Right ventricle myocardium superior (tissue), 1 donor: ENCODE results near the gene BRS3. TPM values are rescaled to one million over a fixed set of nuclear protein-coding genes. Genes with fewer than 3 reads are reported as not detected.

Experiments
- ATAC-seq: fragments of 200-7000 bp; cut with Tn5 transposase; one replicate; pipeline ENCODE4 v1.9.1; 2020; ENCODE audit warnings: mild to moderate bottlenecking; ENCODE audit not compliant: poor library complexity
- DNase-seq: peaks from one replicate; pipeline ENCODE4 v3.0.0-alpha.2; 2020
- intact Hi-C: fragments of 100-400 bp; cut with DNase I; formaldehyde crosslinking; loops from one replicate; pipeline ENCODE4 v1.11.2; 2022
- total RNA-seq: library from RNA; stranded (reverse); fragmentation: NEBNext Ultra II Directional; extraction: Animal tissue kit (Norgen Biotek cat#: 25700); gene quantifications from one replicate; pipeline ENCODE4 v1.2.1, GENCODE V29; 2021
- donor health status: DM: no; HTN: yes; CAD: no; lungs with severe emphysema.

The BRS3 gene
- total RNA-seq, 1 donor from 2014 or later, result not detected

DNA sequence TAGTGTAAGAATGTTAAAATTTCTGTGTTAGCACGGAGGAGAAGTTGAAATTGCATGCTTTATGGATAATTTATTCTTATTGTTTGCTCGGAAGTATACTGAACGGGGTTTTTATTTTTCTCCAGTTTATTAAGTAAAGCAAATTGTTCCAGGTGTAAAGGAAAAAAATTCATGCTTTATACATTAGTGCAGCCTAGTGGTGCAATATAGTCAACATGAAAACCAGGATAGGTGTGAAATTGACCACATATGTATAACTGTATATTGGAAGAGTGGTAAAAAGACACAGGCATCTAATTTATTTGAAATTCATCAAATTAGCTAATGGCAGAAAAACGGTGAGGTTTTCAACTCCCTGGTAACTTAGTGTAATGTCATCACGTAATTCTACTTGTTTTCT lies 959 bp downstream of the BRS3 start:
- no peak for ATAC-seq
- DNase-seq, result no peak
- intact Hi-C loops, result no loop called here

GRCh38 chrX:136491832-136492231 lies 4.1 kb downstream of the BRS3 start:
- DNase-seq, result no peak
- no peak for ATAC-seq

DNA sequence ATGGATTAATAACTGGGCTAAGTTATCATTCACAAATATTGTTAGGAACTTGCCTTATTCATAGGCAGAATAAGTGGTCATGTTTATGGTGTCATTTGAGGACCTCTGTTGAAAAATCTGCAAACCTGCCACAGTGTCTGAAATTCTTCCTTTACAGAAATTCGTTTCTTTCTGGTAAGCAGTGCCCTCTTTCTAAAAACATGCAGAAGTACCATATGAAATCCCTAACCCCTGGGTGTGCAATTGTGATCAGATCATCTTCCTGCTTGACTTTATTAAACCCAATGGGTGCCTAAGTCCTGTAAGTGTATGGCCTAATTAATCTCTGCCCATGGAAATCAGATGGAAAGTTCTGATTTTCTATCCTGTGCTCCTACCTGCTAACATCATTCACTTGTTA lies 5.3 kb downstream of the BRS3 start:
- intact Hi-C loops, result no loop called here
- ATAC-seq (no peak), DNase-seq (no peak)

More at GRCh38 chrX:136491832-136492231, 4.1 kb downstream of the BRS3 start:
- intact Hi-C loops, result no loop called here

- no peak for ATAC-seq
- intact Hi-C loops, result no loop called here
- no peak for DNase-seq
These were observed 7.3 kb downstream of the BRS3 start for GRCh38 chrX:136495043-136495442.

DNA sequence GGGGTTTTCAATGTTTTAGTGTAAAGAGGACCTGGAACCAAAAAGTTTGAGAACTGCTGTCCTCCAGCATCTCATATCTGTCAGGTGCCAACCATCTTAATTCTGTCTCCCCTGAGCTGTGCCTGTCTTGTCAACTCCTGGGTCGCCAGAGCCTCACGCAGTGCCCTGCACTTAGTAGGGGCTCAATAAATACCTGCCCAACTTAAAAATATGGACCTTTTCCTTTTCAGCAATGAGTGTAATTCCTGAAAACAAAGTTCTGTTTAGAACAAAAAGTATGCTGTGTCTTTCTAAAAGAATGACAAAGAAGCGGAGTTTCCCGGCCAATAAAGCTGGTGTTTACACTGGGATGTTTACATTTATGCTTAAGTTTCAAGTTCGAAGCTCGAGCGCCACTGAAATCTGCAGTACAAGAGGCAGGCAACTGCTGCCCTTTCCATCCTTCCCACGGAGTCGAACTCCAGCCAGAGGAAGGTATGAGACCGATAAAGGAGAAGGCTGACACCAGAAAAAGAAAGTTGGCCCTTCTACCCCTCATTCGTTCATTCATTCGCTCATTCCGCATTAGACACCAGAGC lies 8.5 kb downstream of the BRS3 start:
- DNase-seq (no peak), ATAC-seq (no peak)
- intact Hi-C loops, result no loop called here

DNA sequence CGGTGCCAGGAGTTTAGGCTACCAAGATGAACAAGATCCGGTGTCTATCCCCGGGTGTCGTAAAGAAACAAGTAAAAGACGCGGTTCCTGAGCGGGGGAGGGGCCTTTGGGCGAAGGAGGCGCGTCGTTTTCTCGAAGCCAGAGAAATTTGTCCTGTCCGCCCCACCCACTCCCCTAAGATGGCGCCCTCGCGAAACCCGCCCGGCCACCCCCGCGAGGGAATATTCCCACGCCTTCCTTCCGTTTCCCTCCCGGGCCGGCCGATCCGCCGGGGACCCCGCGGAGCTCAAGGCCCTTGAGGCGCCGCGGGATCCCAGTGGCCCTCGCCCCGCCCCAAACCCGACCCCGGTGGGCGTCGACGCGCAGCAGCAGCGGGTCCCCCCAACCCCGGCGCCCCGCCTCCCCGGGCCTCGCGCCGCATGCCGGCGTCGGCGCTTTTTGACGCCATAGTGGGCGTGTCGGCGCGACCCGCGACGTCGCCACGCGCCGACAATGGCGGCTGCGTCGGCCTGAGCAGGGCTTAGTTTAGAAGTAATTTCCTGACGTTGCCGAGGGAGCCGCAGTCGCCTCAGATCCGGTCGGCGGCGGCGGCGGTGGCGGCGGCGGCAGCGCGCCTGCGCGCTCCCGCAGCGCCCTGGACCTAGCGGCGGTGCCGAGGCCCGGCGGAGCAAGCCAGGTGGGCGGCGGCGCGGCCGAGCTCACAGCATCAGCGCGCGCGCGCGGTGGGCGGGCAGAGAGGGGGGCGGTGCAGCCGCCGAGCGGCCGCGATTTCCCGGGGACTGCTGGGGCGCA lies 9.2 kb downstream of the BRS3 start:
- peak; percentile 97 for ATAC-seq
- intact Hi-C loops, result no loop called here
- peak; percentile 87 for DNase-seq

DNA sequence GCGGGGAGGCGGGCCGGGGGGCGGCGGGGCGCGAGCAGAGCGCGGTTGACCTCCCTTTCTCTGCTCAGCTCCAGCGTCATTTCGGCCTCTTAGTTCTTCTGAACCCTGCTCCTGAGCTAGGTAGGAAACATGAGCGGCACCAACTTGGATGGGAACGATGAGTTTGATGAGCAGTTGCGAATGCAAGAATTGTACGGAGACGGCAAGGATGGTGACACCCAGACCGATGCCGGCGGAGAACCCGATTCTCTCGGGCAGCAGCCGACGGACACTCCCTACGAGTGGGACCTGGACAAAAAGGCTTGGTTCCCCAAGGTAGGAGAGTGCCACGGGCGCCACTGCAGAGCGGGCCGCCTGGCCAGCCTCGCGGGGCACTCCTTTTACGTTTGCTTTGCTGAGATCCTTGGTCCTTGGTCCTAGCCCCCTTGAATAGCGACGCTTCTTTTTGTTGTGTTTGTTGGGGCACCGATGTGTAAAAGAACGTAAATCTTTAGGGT lies 9.9 kb downstream of the BRS3 start, which contains the start of gene HTATSF1:
TSS of gene HTATSF1 (plus strand) at position 37 of the 497 bp plus-strand sequence. CDS start at position 130, 93 bp downstream.
- ATAC-seq (peak; percentile 3), DNase-seq (peak; percentile 41)
- intact Hi-C loops, result no loop called here

DNA sequence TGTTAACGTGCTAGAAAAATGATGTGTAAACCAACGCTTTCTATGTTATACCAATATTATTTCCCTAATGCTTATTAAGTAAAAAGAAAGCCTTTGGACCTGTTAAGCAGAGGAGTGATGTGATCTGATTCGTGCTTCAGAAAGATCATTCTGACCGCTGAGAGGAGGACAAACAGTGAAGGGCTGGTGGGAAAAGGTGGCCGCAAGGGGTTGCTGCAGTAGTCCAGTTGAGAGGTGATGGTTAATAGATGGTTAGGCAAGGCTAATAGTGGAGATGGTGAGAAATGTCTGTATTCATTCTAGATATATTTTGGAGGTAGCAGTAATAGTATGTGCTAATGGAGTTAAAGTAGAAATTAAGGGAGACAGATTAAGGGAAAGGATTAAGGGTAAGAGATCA lies 31.3 kb downstream of the BRS3 start:
- DNase-seq (no peak), ATAC-seq (no peak)
- intact Hi-C loops, result no loop called here

DNA sequence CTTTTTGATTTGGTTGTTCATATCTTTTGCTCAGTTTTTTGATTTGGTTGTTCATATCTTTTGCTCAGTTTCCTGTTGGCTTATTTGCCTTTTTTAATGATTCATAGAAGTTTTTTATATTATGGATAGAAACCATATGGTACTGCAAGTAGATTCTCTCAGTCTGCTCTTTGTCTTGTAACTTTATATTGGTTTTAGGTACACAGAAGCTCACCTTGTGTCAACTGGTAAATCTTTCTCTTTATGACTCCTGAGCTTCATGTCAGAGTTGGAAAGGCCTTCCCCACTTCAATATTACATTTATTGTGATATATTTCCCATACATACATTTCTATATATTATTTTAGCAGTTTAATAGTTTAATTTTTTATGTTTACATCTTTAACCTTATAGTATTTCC lies 36.0 kb downstream of the BRS3 start:
- DNase-seq, result no peak
- intact Hi-C loops, result no loop called here
- ATAC-seq, result no peak

GRCh38 chrX:136525738-136526606 lies 38.2 kb downstream of the BRS3 start:
- DNase-seq (peak; percentile 80), ATAC-seq (peak; percentile 99)
- intact Hi-C loops, result no loop called here

DNA sequence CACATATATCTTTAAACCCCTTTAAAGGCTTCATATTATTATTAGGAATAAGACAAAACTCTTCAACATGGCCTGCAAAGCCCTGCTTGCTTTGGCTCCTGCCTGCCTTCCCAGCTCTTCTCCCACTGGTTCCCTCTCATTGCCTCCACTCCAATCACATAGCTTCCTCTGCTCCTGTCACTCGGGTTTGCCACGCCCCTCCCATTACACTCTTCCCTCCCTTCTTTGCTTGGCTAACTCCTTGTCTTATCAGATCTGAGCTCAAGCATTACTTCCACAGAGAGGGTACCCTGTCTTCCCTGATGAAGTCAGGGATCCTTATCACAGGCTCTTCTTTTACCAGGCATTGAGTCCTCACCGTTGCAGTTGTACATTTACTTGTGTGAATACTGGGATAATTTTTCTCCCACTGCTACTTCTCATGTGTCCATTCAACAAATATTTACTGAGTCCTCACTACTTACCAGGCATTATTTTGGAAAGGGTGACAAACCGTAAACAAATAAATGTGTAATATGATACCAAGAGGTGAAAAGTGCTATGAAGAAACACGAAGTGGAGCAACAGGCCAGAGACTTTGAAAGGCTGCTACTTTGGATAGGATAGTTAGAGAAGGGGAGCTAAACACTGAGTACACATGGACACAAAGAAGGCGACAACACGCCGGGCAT lies 41.0 kb downstream of the BRS3 start:
- intact Hi-C loops, result no loop called here
- no peak for ATAC-seq
- no peak for DNase-seq

DNA sequence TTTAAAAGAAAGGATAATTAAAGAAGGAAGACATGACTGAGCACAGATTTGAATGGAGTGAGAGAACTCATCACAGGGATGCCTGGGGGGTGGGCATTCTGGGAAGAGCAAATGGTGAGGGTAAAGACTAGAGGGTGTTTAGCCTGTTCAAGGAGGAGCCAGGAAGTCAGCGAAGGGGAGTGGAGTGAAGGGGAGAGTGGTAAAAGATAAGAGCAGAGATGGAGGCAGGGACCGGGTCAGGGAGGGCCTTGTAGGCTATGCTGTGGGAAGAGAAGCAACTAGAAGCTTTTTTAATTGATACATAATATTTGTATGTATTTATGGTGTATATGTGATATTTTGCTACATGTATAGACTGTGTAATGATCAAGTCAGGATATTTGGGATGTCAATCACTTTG lies 42.0 kb downstream of the BRS3 start:
- no peak for ATAC-seq
- intact Hi-C loops, result no loop called here
- DNase-seq, result no peak

GRCh38 chrX:136531951-136532350 lies 44.2 kb downstream of the BRS3 start, which contains the start of gene VGLL1:
TSS of gene VGLL1 (plus strand) at chrX:136532215. CDS start at chrX:136536021, 3,806 bp downstream.
- intact Hi-C loops, result no loop called here
- DNase-seq (no peak), ATAC-seq (no peak)

- ATAC-seq (no peak), DNase-seq (no peak)
- intact Hi-C loops, result no loop called here
These were observed 46.4 kb downstream of the BRS3 start for GRCh38 chrX:136534131-136534530.

- intact Hi-C loops, result no loop called here
- no peak for ATAC-seq
- DNase-seq, result no peak
These were observed 51.1 kb downstream of the BRS3 start for GRCh38 chrX:136538811-136539210.

DNA sequence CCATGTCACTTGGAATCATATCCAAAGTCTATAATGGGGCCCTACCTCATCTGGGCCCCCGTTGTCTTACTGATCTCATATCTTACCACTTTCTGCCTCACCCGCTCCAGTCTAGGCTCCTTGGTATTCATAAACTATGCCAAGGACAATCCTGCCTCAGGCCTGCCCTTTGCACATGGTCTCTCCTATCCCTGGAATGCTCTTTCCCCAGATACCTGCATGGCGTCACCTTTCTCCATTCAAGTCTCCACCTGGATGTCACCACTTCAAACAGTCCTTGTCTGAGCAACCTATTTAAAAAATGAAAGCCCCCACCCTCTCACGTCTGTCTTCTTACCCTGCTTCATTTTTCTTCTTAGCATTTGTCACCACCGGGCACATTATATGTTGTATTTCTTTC lies 52.5 kb downstream of the BRS3 start:
- intact Hi-C loops, result no loop called here
- no peak for ATAC-seq
- DNase-seq, result no peak

- intact Hi-C loops, result no loop called here
- DNase-seq, result no peak
- no peak for ATAC-seq
These were observed 53.5 kb downstream of the BRS3 start for GRCh38 chrX:136541294-136541693.

DNA sequence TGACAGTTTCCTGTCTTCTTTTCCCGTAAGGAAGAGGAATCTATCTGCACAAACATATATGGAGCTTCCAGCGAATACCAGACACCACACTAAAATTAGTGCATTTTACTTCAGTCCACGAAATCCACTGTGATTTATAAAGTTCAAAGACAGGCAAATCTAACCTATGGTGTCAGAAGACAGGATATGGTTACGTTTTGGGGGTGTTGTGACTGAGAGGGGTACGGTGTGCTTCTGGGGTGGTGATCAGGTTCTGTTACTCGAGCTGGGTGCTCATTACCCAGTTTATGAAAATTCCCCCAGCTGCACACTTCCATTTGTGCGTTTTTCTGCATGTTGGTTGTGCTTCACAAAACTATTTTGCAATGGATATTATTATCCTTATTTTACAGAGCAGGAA lies 54.5 kb downstream of the BRS3 start:
- ATAC-seq (no peak), DNase-seq (no peak)
- intact Hi-C loops, result no loop called here
